K562 (cell line): ENCODE data around the gene OVCH2. TPM values are rescaled to one million over a fixed set of nuclear protein-coding genes. Genes with fewer than 3 reads are reported as not detected.

Experiments used
- ATAC-seq: fragments of 200-7000 bp; cut with Tn5 transposase; 3 replicates; pipeline ENCODE4 v1.9.1; 2020; ENCODE audit warnings: moderate library complexity
- Bru-seq: library from RNA; stranded (reverse); fragments of 400-500 nt; gene quantifications from one replicate; lab custom pipeline; 2021; lab: Mats Ljungman, UMichigan
- BruChase-seq, 2 experiments: library from RNA; stranded (reverse); fragments of 400-500 nt; gene quantifications; one replicate each; lab custom pipeline; 2021; lab: Mats Ljungman, UMichigan
- BruUV-seq: library from RNA; stranded (reverse); fragments of 400-500 nt; replicated peaks from 2 replicates; lab custom pipeline; 2021; lab: Mats Ljungman, UMichigan
- CTCF ChIA-PET: fragments of 300-600 bp; formaldehyde crosslinking; extraction: SDS; loops from one replicate; lab custom pipeline; 2021; ENCODE audit warnings: low intra/inter-chr PET ratio; lab: Yijun Ruan, JAX
- POLR2A ChIA-PET: fragments of 300-600, 350-650 bp; sonication (Branson Sonifier 250); formaldehyde crosslinking; extraction: SDS; loops from one replicate; lab custom pipeline; 2021; ENCODE audit warnings: antibody characterized with exemption, inconsistent platforms; lab: Yijun Ruan, JAX
- DNase-seq, 4 experiments: peaks; one replicate each; pipeline versions ENCODE4 v3.0.0 to v3.0.0-alpha.2; 2011 to 2018; ENCODE audit warnings: low spot score in 3 of 4, mixed read lengths in 3 of 4; ENCODE audit errors: extremely low read depth in 1 of 4
- FAIRE-seq: peaks from 2 replicates; lab custom pipeline; 2011; peaks lifted over from hg19 to GRCh38; lab: Jason Lieb, UNC
- H2AFZ ChIP-seq: 2 replicates; pipeline ENCODE4 v1.6.0; 2011; ENCODE audit warnings: low read depth, low read length, control low read depth, inconsistent platforms
- H3K27ac ChIP-seq: fragments of 200-600 bp; 3 replicates; pipeline ENCODE4 v1.8.0; 2011; ENCODE audit warnings: low read depth, mild to moderate bottlenecking, control low read depth, inconsistent platforms, low read length, moderate library complexity, mixed read lengths; ENCODE audit errors: extremely low read depth
- H3K27me3 ChIP-seq, 2 experiments: fragments of 300-600 bp in 1 of 2; 2 replicates in 1 of 2; 3 replicates in 1 of 2; pipeline versions ENCODE4 v1.6.0 to v1.8.0; 2011; ENCODE audit warnings: inconsistent platforms in 2 of 2, low read length in 2 of 2, mild to moderate bottlenecking in 1 of 2, mixed read lengths in 1 of 2, moderate library complexity in 1 of 2; ENCODE audit not compliant: control insufficient read depth in 2 of 2, insufficient read depth in 2 of 2
- H3K36me3 ChIP-seq: fragments of 300-600 bp; 3 replicates; pipeline ENCODE4 v1.8.0; 2011; ENCODE audit warnings: mild to moderate bottlenecking, low read length, inconsistent platforms; ENCODE audit not compliant: control insufficient read depth, insufficient read depth
- H3K4me1 ChIP-seq, 2 experiments: fragments of 200-600 bp in 1 of 2; replicated peaks in 1 of 2; 2 replicates in 1 of 2; 3 replicates in 1 of 2; pipeline versions ENCODE4 v1.5.1 to v1.8.0; 2011; ENCODE audit warnings: inconsistent platforms in 2 of 2, low read length in 2 of 2, mild to moderate bottlenecking in 1 of 2, mixed read lengths in 1 of 2, moderate library complexity in 1 of 2; ENCODE audit not compliant: control insufficient read depth in 2 of 2, insufficient read depth in 2 of 2
- H3K4me2 ChIP-seq: 2 replicates; pipeline ENCODE4 v1.6.1; 2011; ENCODE audit warnings: low read length, control low read depth, inconsistent platforms, mixed read lengths; ENCODE audit not compliant: insufficient read depth
- H3K4me3 ChIP-seq: fragments of 200-600 bp; sonication (generic), shearing (Covaris generic); 2 replicates; pipeline ENCODE4 v1.5.1; 2016; ENCODE audit warnings: control low read depth, inconsistent platforms
- H3K79me2 ChIP-seq: fragments of 200-600 bp; 3 replicates; pipeline ENCODE4 v1.8.0; 2011; ENCODE audit warnings: low read length, inconsistent platforms; ENCODE audit not compliant: control insufficient read depth, insufficient read depth
- H3K9ac ChIP-seq, 2 experiments: 2 replicates each; pipeline versions ENCODE4 v1.6.0 to v1.6.1; 2011; ENCODE audit warnings: low read depth in 2 of 2, low read length in 2 of 2, control low read depth in 1 of 2, inconsistent platforms in 1 of 2, mild to moderate bottlenecking in 1 of 2, mixed read lengths in 1 of 2; ENCODE audit not compliant: insufficient read depth in 1 of 2
- H3K9me1 ChIP-seq: one replicate; pipeline ENCODE4 v1.6.0; 2011; ENCODE audit warnings: inconsistent platforms, mild to moderate bottlenecking, low read length, moderate library complexity; ENCODE audit not compliant: control insufficient read depth, insufficient read depth
- H3K9me3 ChIP-seq: replicated peaks from 2 replicates; pipeline ENCODE4 v1.5.1; 2011; ENCODE audit warnings: low read depth, low read length, inconsistent platforms; ENCODE audit not compliant: control insufficient read depth, insufficient read depth
- H4K20me1 ChIP-seq: replicated peaks from 2 replicates; pipeline ENCODE4 v1.6.1; 2011; ENCODE audit warnings: low read length, inconsistent platforms, mixed read lengths; ENCODE audit not compliant: control insufficient read depth, insufficient read depth
- EP400 ChIP-seq: fragments of 450-650 bp; IDR thresholded peaks from 2 replicates; pipeline ENCODE4 v1.6.1; 2017; ENCODE audit warnings: antibody characterized with exemption, mild to moderate bottlenecking, moderate library complexity
- ESRRA ChIP-seq: fragments of 450-650 bp; IDR thresholded peaks from 2 replicates; pipeline ENCODE4 v1.6.1; 2014; ENCODE audit warnings: low read depth, mild to moderate bottlenecking, moderate library complexity, borderline replicate concordance
- SREBF2 ChIP-seq: sonication (generic); formaldehyde crosslinking; IDR thresholded peaks from 2 replicates; pipeline ENCODE4 v1.4.0; 2020; ENCODE audit warnings: mild to moderate bottlenecking, missing genetic modification reagents
- ZBTB8A ChIP-seq: fragments of 450-650 bp; IDR thresholded peaks from 2 replicates; pipeline ENCODE4 v1.6.1; 2018; ENCODE audit warnings: mild to moderate bottlenecking, moderate library complexity; ENCODE audit not compliant: partially characterized antibody
- WGBS: fragments of 100-300 bp; shearing (Covaris generic); methylation state at CpG from one replicate; pipeline ENCODE4 v1.1.6; 2016; ENCODE audit warnings: low coverage, mixed read lengths; ENCODE audit not compliant: insufficient coverage; ENCODE audit errors: missing lambda C conversion rate; 5-methylcytosine and 5-hydroxymethylcytosine counted together
- in situ Hi-C: fragments of 300-500 bp; cut with MboI; formaldehyde crosslinking; loops from 4 replicates; pipeline ENCODE4 v1.15.0; 2018; ENCODE audit warnings: inconsistent platforms, mixed read lengths
- intact Hi-C: fragments of 100-400 bp; cut with micrococcal nuclease; formaldehyde crosslinking; loops from 2 replicates; pipeline ENCODE4 v1.14.2; 2022
- long read RNA-seq, 3 experiments: library from polyadenylated mRNA in 2 of 3; library from RNA in 1 of 3; unstranded in 2 of 3; stranded (forward) in 1 of 3; transcript quantifications; one replicate each; pipeline ENCODE4 v2.0.0, GENCODE V29; 2019 to 2022
- polyA minus RNA-seq, 3 experiments: library from RNA; depleted of rRNA, polyadenylated mRNA; stranded (reverse); fragments of >200 nt; gene quantifications; 2 replicates each; pipeline ENCODE4 v1.2.3, GENCODE V29; 2011
- polyA plus RNA-seq, 8 experiments: library from polyadenylated mRNA; depleted of rRNA in 4 of 8; stranded (reverse) in 5 of 8; unstranded in 3 of 8; fragments of >200 nt; fragmentation: Nextera tagmentation in 2 of 8; fragmentation: Illumina TruSeq in 1 of 8; extraction: Ambion mirVana in 2 of 8; extraction: Trizol in 1 of 8; gene quantifications; 2 replicates each; pipeline versions ENCODE4 v1.2.1 to v1.2.3, GENCODE V29; 2011 to 2014; ENCODE audit warnings: inconsistent platforms in 1 of 8, missing spikeins in 1 of 8
- total RNA-seq, 7 experiments: library from RNA; depleted of rRNA in 6 of 7; stranded (reverse); fragments of >200 nt in 6 of 7; fragmentation: Illumina TruSeq in 2 of 7; extraction: Trizol in 2 of 7; gene quantifications; 2 replicates each; pipeline versions ENCODE4 v1.2.1 to v1.2.3, GENCODE V29; 2011 to 2021; ENCODE audit warnings: low replicate concordance in 1 of 7
- TF ChIP-seq, protein P1 (sequence below): IDR thresholded peaks from 3 replicates; pipeline ENCODE4 v1.6.1; 2011; ENCODE audit warnings: borderline replicate concordance, mild to moderate bottlenecking, moderate library complexity; ENCODE audit not compliant: insufficient read length; ENCODE audit errors: extremely low read depth

Gene OVCH2, protein sequence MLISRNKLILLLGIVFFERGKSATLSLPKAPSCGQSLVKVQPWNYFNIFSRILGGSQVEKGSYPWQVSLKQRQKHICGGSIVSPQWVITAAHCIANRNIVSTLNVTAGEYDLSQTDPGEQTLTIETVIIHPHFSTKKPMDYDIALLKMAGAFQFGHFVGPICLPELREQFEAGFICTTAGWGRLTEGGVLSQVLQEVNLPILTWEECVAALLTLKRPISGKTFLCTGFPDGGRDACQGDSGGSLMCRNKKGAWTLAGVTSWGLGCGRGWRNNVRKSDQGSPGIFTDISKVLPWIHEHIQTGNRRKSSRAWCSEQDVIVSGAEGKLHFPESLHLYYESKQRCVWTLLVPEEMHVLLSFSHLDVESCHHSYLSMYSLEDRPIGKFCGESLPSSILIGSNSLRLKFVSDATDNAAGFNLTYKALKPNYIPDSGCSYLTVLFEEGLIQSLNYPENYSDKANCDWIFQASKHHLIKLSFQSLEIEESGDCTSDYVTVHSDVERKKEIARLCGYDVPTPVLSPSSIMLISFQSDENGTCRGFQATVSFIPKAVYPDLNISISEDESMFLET
- total RNA-seq (2011; cell fraction: chromatin; rRNA removed; ENCODE audit: low replicate concordance), result not detected in 2 replicates
- not detected in 2 replicates for total RNA-seq (2011; cell fraction: nucleolus; rRNA removed)
- total RNA-seq (2011; cell fraction: nucleoplasm; rRNA removed), result not detected in 2 replicates
- not detected in 2 replicates for total RNA-seq (2014; rRNA removed)
- total RNA-seq (2014; rRNA removed; fragmentation: Illumina TruSeq; extraction: Trizol), result not detected in 2 replicates
- not detected in 2 replicates for total RNA-seq (2015; rRNA removed; fragmentation: Illumina TruSeq; extraction: Trizol)
- total RNA-seq (2021), result not detected in 2 replicates
- not detected in 2 replicates for polyA plus RNA-seq (2011; rRNA removed)
- not detected in 2 replicates for polyA plus RNA-seq (2011; cell fraction: cytosol; rRNA removed)
- polyA plus RNA-seq (2011; cell fraction: nucleus; rRNA removed), result not detected in 2 replicates
- polyA plus RNA-seq (2012), result not detected in 2 replicates
- not detected in 2 replicates for polyA plus RNA-seq (2014; fragmentation: Illumina TruSeq; extraction: Trizol)
- polyA plus RNA-seq (2014; fragmentation: Nextera tagmentation; extraction: Ambion mirVana), result not detected
- polyA plus RNA-seq (2014; rRNA removed), result not detected in 2 replicates
- not detected in 2 replicates for polyA minus RNA-seq (2011; rRNA and poly(A)+ RNA removed)
- polyA minus RNA-seq (2011; cell fraction: cytosol; rRNA and poly(A)+ RNA removed), result not detected in 2 replicates
- polyA minus RNA-seq (2011; cell fraction: nucleus; rRNA and poly(A)+ RNA removed), result not detected in 2 replicates
- Bru-seq, nascent RNA, result not detected
- BruChase-seq, experiment 1, labeled RNA remaining after a 2-hour chase, result percentile 10 among the genes with signal in this experiment
- BruChase-seq, experiment 2, labeled RNA remaining after a 6-hour chase, result not detected
- long read RNA-seq, experiment 1, result 0 reads
- long read RNA-seq, experiment 2, result 0 reads
- long read RNA-seq, experiment 3, result 0 reads

DNA sequence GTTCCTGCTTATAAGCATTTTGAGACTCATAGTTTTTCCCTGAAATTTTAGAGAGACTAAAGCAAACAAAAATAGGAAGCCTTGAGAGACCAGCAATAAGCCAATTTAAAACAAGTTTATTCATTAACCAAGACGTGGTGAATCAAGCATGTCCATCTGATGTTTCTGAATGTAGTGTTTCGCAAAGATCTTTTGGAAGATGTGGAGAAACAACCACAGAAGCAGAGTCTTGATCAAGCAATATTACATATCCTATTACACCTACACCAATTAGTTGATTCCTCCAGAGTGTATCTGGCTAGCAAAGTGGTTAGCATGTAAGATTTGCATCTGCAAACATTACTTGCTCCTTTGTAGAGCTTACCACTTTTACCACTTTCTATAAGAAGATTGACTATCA is at the start of gene OVCH2:
Gene OVCH2, minus strand, starts transcription at position 101 of the 400 bp plus-strand sequence. Its CDS starts 83 bp downstream, at position 18.
- no peak for DNase-seq
- Histone ChIP-seq H3K79me2 (no peaks in the 10 kb centered on the region), H3K36me3 (no peaks in the 10 kb centered on the region), H2AFZ (no peak within 1 kb of the TSS), H3K4me1 (no peaks in the 10 kb centered on the region), H3K9me3 (no peaks in the 10 kb centered on the region), H3K9me1 (no peaks in the 10 kb centered on the region), H3K4me3 (no peak within 1 kb of the TSS), H3K9ac (no peak within 1 kb of the TSS), H3K4me2 (no peak within 1 kb of the TSS), H3K27me3 (no peaks in the 10 kb centered on the region), H4K20me1 (no peaks in the 10 kb centered on the region), H3K27ac (no peak within 1 kb of the TSS)
- TF ChIP-seq ZBTB8A, result no peak
- no peak for TF ChIP-seq SREBF2 (CRISPR knock-in tag)
- TF ChIP-seq, protein P1, sequence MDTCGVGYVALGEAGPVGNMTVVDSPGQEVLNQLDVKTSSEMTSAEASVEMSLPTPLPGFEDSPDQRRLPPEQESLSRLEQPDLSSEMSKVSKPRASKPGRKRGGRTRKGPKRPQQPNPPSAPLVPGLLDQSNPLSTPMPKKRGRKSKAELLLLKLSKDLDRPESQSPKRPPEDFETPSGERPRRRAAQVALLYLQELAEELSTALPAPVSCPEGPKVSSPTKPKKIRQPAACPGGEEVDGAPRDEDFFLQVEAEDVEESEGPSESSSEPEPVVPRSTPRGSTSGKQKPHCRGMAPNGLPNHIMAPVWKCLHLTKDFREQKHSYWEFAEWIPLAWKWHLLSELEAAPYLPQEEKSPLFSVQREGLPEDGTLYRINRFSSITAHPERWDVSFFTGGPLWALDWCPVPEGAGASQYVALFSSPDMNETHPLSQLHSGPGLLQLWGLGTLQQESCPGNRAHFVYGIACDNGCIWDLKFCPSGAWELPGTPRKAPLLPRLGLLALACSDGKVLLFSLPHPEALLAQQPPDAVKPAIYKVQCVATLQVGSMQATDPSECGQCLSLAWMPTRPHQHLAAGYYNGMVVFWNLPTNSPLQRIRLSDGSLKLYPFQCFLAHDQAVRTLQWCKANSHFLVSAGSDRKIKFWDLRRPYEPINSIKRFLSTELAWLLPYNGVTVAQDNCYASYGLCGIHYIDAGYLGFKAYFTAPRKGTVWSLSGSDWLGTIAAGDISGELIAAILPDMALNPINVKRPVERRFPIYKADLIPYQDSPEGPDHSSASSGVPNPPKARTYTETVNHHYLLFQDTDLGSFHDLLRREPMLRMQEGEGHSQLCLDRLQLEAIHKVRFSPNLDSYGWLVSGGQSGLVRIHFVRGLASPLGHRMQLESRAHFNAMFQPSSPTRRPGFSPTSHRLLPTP, result no peak
- no peak for TF ChIP-seq ESRRA
- TF ChIP-seq EP400, result no peak
- FAIRE-seq, result no peak
- CTCF ChIA-PET, result no interaction called here
- WGBS, result 0% methylated on average over 2 of the region's 2 CpGs
- no peak for ATAC-seq
- POLR2A ChIA-PET, result interaction anchor here (1.6 kb wide), 1 partner anchor 20 kb away, joined by 3 read pairs; no protein-coding TSS in a partner anchor
- intact Hi-C loops, result loop anchor here (10.0 kb wide), 1 partner anchor 388 kb away; no protein-coding TSS in a partner anchor
- in situ Hi-C loops, result no loop called here
- no TSS peak for BruUV-seq
